ENCODE results near the gene ZNF549. TPM values are rescaled to one million over a fixed set of nuclear protein-coding genes. Genes with fewer than 3 reads are reported as not detected.
"Not testable (repeated sequence)": the region's sequence is repeated elsewhere in the genome, so short reads cannot be mapped to it uniquely, and the experiment has no call there.

ZNF549 gene
- total and polyA plus RNA-seq, 8 donors, result 1.2 to 15.2 (median 3.6) TPM

DNA sequence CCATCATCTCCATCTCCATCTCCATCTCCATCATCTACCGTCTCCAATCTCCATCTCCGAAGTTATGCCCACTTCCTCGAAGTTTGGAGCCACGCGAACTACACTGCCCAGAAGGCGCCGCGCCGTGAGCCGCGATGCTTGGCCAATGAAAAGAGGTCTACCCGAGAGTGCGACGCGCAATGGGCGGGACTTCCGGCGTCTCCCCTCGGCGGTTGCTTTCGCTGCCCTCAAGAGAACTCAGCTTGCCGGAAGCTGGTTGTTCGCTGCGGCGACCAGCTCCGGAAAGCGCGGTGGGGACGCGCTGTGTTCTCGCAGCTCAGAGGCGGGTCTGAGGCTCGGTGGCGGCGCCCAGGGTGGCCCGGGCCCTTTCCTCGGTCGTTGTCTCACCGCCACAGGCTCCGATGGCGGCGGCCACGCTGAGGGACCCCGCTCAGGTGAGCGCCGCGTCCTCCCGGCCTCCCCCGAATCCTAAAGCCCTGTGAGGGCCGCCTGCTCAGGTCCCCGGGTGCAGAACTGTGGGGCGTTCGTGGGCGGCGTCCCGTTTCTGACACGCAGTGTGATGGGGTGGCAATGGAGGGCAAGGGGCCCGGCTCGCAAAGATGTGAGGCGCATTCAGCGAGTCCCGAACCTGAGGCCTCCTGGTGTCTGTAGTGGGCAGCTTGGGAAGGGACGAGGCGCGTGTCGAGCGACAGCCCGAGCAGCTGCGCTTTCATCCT lies 27.3 kb upstream of the ZNF549 start, which contains the start of gene ZNF773:
TSS of gene ZNF773 (plus strand) at position 259 of the 716 bp plus-strand sequence. CDS start at position 402, 143 bp downstream.
- H3K27me3 ChIP-seq; intact Hi-C loops (cut with DNase I; ENCODE audit: low total_unique reads): not testable (repeated sequence)
- Histone ChIP-seq H3K9me3 (peaks cover 7 to 69% (median 42%) of the 10 kb centered on the region in 4 donors), H3K4me1 (peaks cover 5 to 12% (median 8%) of the 10 kb centered on the region in 4 donors), H3K27ac (peak within 1 kb of the TSS; percentile 76 to 90 (median 86)), H3K36me3 (peaks cover 0 to 41% (median 24%) of the 10 kb centered on the region in 4 donors), H3K4me3 (peak within 1 kb of the TSS; percentile 77 to 84 (median 82))
- DNase-seq, result peak; percentile 96 to 99
- TF ChIP-seq POLR2AphosphoS5 (IDR thresholded peaks at IDR 0.05), result peak; percentile 78 to 93 (median 84)
- 0 to 2% (median 1%) methylated on average over 35 to 61 of the region's 69 CpGs for WGBS, 5 donors

DNA sequence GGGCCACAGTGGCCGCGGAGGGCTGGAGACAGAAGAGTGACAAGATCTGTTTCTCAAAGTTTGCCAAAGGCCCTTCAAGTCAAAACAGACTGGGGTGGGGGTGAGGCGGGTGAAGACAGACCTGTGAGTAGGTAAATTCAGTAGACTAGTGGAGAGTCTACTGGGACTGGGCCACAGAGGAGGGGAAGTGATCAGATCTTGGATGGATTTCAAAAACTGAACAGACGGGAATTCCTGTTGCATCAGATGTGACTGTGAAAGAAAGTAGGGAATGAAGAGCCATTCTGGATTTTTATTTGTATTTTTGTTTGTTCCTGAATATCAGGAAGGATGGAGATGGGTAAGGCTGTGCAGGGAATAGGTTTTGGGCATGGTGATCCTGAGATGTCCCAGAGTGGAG lies 26.8 kb upstream of the ZNF549 start:
- H3K36me3 ChIP-seq, result peaks cover 5 to 41% (median 29%) of the 10 kb centered on the region in 4 donors
- H3K27me3 ChIP-seq; H3K27ac ChIP-seq; intact Hi-C loops (cut with DNase I; ENCODE audit: low total_unique reads): not testable (repeated sequence)
- peak overlapping the region; percentile 77 to 84 (median 82) for H3K4me3 ChIP-seq
- H3K9me3 ChIP-seq, result peaks cover 3 to 67% (median 41%) of the 10 kb centered on the region in 4 donors
- peaks cover 5 to 12% (median 8%) of the 10 kb centered on the region in 4 donors for H3K4me1 ChIP-seq
- 0 to 9% (median 0%) methylated on average over 1 to 2 of the region's 4 CpGs for WGBS, 5 donors
- DNase-seq, result peak in 1 of 2 donors; percentile 21

DNA sequence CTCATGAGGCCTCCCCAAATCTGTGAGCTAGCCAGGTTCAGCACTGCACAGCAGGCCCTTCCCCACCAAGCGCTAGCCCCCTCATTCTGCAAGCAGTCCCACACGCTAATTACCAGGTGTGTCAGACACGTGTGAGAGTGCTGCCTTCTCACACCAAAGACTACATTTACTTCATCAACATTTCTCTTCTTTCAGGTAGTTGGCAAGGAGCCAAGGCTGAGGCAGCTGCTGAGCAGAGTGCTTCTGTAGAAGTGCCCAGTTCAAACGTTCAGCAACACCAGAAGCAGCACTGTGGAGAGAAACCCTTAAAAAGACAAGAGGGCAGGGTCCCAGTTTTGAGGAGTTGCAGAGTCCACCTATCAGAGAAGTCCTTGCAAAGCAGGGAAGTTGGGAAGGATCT lies 21.0 kb upstream of the ZNF549 start:
- no peak for DNase-seq
- H3K27me3 ChIP-seq, result no peaks in the 10 kb centered on the region
- H3K36me3 ChIP-seq, result peaks cover 27 to 86% (median 59%) of the 10 kb centered on the region in 4 donors
- intact Hi-C loops (cut with DNase I; ENCODE audit: low total_unique reads), result no loop called here
- WGBS, 5 donors, result 64 to 91% (median 86%) methylated on average over 4 of the region's 4 CpGs
- H3K27ac ChIP-seq, result no peak overlapping the region
- H3K4me1 ChIP-seq, result peaks cover 0 to 3% (median under 1%) of the 10 kb centered on the region in 4 donors
- H3K9me3 ChIP-seq, result peaks cover 6 to 91% (median 65%) of the 10 kb centered on the region in 4 donors
- H3K4me3 ChIP-seq, result no peak overlapping the region
- TF ChIP-seq POLR2A (IDR thresholded peaks at IDR 0.05) (no peak), POLR2AphosphoS5 (IDR thresholded peaks at IDR 0.05) (no peak), EP300 (IDR thresholded peaks at IDR 0.05) (no peak)
- TF ChIP-seq, protein P1, sequence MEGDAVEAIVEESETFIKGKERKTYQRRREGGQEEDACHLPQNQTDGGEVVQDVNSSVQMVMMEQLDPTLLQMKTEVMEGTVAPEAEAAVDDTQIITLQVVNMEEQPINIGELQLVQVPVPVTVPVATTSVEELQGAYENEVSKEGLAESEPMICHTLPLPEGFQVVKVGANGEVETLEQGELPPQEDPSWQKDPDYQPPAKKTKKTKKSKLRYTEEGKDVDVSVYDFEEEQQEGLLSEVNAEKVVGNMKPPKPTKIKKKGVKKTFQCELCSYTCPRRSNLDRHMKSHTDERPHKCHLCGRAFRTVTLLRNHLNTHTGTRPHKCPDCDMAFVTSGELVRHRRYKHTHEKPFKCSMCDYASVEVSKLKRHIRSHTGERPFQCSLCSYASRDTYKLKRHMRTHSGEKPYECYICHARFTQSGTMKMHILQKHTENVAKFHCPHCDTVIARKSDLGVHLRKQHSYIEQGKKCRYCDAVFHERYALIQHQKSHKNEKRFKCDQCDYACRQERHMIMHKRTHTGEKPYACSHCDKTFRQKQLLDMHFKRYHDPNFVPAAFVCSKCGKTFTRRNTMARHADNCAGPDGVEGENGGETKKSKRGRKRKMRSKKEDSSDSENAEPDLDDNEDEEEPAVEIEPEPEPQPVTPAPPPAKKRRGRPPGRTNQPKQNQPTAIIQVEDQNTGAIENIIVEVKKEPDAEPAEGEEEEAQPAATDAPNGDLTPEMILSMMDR (IDR thresholded peaks at IDR 0.05), result no peak

DNA sequence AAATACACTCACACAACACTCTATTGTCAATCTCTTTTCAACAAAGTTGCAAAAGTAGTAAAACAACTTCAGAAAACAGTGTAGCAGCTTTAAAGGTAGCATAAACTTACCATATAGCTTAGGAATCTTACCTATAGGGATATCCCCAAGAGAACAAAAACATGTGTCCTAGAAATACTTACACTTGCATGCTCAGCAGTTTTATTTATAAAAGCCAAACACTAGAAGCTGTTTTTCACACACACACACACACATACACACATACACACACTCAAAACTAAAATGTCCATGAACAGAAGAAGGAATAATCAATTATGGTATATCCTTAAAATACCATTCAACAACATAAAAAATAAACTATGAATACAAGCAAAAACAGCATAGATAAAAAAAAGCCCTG lies 15.7 kb upstream of the ZNF549 start:
- Histone ChIP-seq H3K4me1 (no peaks in the 10 kb centered on the region), H3K4me3 (no peak overlapping the region), H3K36me3 (peaks cover 11 to 73% (median 46%) of the 10 kb centered on the region in 4 donors), H3K27ac (no peak overlapping the region), H3K27me3 (no peaks in the 10 kb centered on the region), H3K9me3 (peaks cover 17 to 96% (median 81%) of the 10 kb centered on the region in 4 donors)
- no peak for DNase-seq
- TF ChIP-seq EP300 (IDR thresholded peaks at IDR 0.05) (no peak), POLR2AphosphoS5 (IDR thresholded peaks at IDR 0.05) (no peak), POLR2A (IDR thresholded peaks at IDR 0.05) (no peak)
- TF ChIP-seq, protein P1 (IDR thresholded peaks at IDR 0.05), result no peak
- intact Hi-C loops (cut with DNase I; ENCODE audit: low total_unique reads), result no loop called here

DNA sequence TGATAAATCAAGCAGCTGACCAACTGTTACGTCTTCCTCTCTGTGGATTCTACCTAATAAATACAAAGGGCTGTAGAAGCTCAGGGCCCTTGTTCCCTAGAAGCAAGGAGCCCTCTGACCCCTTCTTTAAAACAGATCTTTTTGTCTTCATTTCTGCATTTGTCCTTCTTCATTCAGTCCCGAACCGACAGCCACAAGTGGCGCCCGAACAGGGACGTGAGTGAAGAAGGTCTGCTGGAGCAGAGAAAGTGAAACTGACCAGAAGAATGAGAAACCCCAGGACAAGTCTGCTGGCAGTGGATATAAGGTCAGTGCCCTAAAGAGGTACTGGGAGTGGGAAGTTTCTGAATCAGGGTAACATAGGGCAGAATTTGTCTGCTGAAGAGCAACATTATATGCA lies 14.3 kb upstream of the ZNF549 start:
- intact Hi-C loops (cut with DNase I; ENCODE audit: low total_unique reads), result no loop called here
- Histone ChIP-seq H3K4me1 (no peaks in the 10 kb centered on the region), H3K27me3 (no peaks in the 10 kb centered on the region), H3K27ac (no peak overlapping the region), H3K4me3 (no peak overlapping the region), H3K9me3 (peaks cover 14 to 96% (median 76%) of the 10 kb centered on the region in 4 donors), H3K36me3 (peaks cover 0 to 73% (median 39%) of the 10 kb centered on the region in 4 donors)
- 94 to 99% (median 94%) methylated on average over 6 of the region's 6 CpGs for WGBS, 5 donors
- peak in 1 of 2 donors; percentile 13 for DNase-seq
- TF ChIP-seq EP300 (IDR thresholded peaks at IDR 0.05) (no peak), POLR2AphosphoS5 (IDR thresholded peaks at IDR 0.05) (no peak), POLR2A (IDR thresholded peaks at IDR 0.05) (no peak)
- TF ChIP-seq, protein P1 (IDR thresholded peaks at IDR 0.05), result no peak
